HG02763 (cell line): ENCODE measurements around the gene CDC42SE2.
A peak's percentile ranks its signal among the peaks of the same experiment; 100 is the strongest.
"Not testable (repeated sequence)": the region's sequence is repeated elsewhere in the genome, so short reads cannot be mapped to it uniquely, and the experiment has no call there.

ENCODE experiments used
- ATAC-seq: cut with Tn5 transposase; IDR thresholded peaks from one replicate; pipeline ENCODE4 v1.9.1; 2021; ENCODE audit warnings: mild to moderate bottlenecking, moderate library complexity; ENCODE audit not compliant: unreplicated experiment

The CDC42SE2 gene

DNA sequence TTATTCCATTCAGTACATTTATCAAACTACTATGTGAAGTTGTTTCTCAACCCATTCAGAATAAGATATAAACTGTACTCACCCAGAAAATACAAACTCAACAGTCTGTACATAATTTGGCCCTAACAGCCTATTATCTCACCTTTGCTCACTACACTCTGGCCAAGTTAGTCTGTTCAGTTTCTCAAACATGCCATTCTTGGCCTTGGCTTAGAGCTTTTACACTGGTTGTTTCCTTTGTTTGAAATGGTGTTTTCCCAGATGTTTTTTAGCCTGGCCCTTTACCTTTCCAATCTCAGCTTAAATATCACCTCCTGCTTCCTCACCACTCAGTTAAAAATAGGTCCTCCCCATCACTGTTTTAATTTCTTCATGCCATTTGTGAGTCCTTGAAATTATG is 13.6 kb downstream of the CDC42SE2 start:
- no peak for ATAC-seq

DNA sequence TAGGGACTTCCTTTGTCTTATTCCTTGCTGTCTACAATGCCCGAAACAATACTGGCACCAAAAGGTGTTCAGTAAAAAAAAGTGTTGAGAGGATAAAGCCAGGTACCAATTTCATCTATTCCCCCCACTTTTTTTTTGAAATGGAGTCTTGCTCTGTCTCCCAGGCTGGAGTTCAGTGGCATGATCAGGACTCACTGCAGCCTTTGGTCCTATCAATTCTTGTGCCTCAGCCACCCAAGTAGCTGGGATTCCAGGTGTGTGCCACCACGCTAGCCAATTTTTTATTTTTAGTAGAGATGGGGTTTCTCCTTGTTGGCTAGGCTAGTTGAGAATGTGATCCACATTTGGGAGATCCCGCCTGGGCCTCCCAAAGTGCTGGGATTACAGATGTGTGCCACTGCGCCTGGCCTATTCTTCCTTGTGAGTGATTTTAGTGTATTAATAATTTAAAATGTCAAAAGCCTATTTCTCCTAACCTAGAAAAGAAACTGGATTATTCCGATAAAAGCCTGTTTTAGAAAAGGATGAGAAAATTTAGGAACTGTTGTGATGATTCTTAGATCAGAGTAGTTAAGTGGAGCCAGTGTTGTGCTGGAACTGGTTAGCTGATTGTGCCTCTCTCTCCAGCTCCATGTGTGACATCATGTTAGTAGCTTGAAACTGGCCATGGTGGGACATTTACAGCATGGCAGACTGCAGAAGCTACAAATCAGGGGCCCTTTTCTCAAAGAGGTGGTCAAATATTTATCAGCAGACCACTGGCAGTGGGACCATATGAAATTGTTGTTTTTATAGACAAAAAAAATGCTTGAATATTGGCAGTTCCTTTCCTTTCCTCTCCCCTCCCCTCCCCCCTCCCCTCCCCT is 14.3 kb downstream of the CDC42SE2 start:
- ATAC-seq: no peak

DNA sequence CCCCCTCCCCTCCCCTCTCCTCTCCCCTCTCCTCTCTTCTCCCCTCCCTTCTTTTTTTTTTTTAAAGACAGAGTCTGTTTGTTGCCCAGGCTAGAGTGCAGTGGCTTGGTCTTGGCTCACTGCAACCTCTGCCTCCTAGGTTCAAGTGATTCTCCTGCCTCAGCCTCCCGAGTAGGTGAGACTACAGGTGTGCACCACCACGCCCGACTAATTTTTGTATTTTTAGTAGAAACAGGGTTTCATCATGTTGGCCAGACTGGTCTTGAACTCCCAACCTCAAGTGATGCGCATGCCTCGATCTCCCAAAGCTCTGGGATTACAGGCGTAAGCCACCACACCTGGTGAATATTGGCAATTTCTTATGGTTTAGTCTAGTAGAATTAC is 14.9 kb downstream of the CDC42SE2 start:
- ATAC-seq: not testable (repeated sequence)

DNA sequence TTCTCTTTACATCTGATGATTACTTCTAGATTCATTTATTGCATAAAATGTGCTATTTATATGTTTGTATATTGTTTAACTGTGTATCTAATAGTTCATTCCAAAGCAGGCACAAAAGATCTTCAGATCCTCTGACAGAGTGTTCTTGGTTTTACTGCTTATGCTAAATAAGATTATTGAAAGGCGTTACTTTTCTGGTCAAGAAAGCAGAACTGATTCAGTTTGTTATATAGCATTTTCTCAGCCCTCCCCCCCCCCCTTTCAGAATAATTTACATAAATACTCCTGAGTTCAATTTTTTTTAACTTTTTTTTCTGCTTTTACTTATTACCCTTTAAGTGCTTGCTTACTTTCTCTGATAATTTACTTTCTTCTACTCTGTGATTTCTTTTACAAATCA is 15.4 kb downstream of the CDC42SE2 start:
- peak; percentile 31 for ATAC-seq

DNA sequence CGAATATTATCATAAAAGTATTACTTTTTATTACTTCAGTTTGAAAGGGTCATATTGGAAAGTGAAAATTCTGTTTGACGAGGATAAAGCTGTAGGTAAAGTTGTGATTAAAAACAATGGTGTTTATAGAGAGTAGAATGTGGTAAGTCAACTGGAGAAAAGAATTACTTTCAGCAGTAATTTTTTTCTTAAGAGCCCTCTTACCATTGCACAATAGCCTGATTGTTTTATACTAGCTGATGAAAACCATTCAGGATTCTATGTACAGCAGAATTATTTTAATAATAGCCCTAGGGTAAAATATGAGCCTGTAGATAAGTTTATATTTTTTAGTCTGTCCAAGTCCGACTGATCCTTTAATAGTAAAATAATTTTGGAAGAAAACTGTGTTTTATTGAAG is 16.6 kb downstream of the CDC42SE2 start:
- no peak for ATAC-seq

DNA sequence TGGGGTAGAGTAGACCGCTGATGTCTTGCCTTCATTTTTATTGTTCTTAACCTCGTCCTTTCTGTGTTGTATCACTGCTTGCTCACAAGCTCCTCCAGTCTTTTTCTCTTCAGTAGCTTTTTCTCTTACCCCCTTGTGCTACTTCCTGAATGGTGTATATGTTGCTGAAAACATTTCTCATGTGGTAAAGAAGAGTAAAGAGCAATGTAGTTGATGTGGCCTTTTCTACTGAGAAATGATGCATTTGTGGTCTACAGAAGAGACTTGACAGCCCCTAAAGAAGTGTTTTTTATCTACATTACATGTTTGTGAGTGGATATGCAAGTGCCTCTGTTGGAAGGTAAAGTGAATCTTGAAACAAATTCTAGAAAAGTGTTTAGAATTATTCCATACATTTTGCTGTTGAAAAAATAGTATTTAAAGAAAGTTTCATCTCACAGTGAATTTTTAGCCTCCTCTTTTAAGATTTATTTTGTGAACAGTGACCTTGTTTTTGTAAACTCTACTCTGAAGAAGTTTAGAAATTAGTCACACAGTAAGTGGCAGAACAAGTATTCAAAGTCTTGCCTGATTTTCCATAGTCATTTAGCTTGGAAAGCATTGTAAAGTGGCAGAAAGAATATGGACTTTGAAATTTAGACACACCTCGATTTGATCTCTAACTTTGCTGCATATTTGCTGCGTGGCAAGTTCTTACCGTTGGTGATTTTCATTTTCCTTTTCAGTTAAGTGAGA is 17.4 kb downstream of the CDC42SE2 start:
- no peak for ATAC-seq

DNA sequence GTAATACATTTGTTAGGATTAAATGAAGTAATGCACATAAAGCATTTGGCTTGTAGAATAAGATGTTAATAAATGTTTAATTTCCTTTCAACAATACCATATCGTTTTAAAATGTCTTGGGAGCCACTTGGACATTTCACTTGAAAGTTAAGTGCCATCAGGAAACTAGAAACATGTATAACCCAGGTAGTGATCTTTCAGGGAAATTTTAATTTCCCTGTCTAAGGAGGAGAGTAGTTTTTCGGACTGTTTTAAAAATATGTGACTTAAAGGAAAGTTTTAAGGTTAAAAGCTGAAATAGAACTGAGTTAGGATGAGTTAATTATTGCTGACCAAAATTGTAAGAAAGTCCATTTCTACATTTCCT is 18.0 kb downstream of the CDC42SE2 start:
- ATAC-seq: no peak

DNA sequence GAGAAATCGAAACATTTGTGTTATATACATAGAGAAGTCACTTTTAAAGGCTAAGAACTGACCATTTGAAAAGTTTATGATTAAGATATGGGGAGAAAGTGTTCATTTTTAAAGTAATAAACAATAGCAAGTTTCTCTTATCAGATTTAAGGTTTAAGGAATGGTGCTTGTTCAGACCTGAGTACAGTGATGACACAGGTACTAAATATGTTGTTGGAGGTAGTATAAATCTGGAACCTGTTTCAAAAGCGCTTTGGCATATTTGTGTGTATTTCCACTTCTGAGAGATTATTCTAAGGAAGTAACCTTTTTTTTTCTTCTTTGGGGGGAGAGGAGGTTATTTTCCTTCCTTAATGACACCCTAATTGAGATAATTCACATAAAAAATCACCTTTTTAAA is 18.4 kb downstream of the CDC42SE2 start:
- ATAC-seq: no peak

DNA sequence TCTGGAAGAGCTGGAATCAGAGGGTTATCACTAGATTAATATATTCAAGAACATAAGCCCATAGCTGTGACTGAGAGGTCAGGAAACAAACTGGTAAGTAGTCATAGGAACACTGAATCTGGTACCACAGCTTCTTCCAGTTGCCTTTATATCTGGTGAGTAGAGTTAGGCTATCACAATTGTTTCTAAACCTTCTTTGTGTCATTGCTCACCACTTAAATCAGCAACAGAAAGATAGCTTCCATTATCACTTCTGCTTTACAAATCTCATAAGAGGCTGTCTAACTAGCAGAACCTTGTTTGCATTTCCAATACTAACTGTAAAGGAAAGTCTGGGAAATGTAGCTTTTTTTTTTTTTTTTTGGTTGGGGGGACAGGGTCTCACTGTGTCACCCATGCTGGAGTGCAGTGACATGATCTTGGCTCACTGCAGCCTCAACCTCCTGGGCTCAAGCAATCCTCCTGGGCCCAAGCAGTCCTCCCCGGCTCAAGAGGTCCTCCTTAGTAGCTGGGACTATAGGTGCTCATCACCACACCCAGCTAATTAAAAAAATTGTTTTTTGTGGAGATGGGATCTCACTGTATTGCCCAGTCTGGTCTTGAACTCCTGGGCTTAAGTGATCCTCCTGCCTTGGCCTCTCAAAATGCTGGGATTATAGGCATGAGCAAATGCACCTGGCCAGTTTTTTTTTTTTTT is 22.0 kb downstream of the CDC42SE2 start:
- ATAC-seq: no peak

DNA sequence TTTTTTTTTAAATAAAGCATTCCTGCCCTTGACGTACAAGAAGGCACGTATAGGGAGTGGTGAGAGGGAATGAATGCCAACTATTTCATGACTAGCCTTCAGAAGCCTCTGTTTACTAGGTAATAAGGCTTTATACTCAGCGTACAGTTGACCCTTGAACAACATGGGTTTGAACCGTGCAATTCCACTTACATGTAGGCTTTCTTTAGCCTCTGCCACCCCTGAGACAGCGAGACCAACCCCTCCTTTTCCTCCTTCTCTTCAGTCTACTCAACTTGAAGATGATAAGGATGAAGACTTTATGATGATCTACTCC is 22.5 kb downstream of the CDC42SE2 start:
- ATAC-seq: no peak

DNA sequence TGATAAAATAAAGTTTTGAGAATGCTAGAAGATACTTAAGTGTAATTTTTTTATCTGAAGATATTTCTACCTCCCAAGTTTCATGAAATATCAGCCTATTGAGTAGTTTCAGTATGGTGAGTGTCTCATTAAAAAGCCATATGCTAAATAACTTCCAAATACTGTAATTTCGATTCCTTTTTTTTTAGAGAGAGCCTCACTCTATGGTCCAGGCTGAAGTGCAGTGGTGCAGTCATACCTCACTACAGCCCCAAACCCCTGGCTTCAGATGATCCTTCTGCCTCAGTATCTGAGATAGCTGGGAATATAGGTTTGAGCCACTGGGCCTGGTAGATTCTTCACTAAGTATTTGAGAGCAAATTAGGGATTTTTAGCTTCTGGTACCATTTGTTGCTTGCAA is 24.5 kb downstream of the CDC42SE2 start:
- ATAC-seq: no peak

DNA sequence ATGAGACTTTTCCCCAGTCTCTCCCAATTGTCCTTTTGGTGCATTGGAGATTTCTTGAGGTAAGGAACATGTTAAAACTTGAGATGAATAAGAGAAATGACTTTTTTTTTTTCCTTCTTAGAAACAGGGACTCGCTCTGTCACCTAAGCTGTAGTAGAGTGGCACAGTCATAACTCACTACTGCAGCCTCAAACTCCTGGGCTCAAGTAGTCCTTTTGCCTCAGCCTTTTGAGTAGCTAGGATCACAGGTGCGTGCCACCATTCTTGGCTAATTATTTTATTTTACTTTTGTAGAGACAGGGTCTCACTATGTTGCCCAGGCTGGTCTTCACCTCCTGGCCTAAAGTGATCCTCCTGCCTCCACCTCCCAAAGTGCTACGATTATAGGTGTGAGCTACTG is 25.9 kb downstream of the CDC42SE2 start:
- peak; percentile 38 for ATAC-seq

DNA sequence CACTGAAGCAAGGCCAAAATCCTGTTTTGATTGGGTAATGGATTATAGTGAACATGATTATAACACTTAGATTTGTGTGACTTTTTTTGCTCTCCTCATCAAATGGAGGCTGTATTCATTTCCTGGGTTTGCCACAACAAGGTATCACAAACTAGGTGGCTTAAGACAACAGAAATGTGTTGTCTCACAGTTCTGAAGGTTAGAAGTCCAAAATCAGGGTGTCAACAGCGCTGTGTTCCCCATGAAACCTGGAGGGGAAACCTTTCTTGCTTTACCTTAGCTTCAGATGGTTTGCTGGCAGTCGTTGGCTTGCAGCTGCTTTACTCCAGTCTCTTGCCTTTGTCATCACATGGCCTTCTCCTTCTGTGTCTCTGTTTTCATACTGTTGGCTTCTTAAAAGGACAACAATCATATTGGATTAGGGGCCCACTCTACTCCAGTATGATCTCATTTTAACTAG is 32.4 kb downstream of the CDC42SE2 start:
- ATAC-seq: no peak

DNA sequence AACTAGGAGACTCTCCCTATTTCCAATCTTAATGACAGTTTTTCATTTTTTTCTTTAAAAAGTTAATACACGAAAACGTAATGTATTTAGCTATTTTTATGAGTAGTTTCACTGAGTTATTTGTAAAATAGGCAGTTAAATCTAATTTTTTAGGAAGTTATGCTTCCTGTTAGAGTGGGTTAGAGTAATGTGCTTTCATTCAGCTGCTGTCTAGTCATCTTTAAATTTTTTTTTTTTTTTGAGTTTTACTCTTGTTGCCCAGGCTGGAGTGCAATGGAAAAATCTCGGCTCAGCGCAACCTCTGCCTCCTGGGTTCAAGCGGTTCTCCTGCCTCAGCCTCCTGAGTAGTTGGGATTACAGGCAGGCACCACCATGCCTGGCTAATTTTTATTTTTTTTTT is 34.0 kb downstream of the CDC42SE2 start:
- ATAC-seq: no peak

DNA sequence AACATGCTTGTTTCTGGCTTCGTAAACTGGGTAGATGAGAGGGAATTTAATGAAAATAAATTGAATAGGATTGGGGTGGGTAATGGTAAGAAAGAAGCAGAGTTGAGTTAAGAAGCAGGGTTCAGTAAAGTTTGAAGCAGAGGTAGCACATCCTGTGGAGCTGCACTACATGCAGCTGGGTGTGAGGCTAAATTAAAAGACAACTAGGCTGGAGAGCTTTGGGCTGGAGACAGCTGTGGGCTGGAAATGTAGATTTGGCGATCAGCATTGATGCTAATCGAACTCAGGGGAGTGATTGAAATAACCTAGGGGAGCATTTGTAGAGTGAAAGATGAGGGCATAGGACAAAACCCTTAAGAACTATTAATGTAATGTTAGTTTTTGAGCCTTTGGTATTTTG is 35.6 kb downstream of the CDC42SE2 start:
- ATAC-seq: no peak

DNA sequence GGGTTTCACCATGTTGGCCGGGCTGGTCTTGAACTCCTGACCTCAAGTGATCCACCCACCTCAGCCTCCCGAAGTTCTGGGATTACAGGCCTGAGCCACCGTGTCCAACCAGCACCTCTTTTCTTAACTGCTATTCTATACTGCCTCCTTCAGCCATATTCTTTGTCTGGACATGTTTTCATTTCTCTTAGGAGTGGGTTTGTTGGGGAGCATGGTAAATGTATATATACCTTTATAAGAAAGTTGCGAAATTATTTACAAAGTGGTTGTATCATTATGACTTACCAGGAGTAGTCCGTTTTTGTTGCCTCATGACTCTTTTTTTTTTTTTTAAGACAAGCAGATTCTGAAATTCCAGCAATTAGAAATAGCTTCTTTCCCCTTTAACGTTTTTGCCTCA is 38.7 kb downstream of the CDC42SE2 start:
- ATAC-seq: no peak

DNA sequence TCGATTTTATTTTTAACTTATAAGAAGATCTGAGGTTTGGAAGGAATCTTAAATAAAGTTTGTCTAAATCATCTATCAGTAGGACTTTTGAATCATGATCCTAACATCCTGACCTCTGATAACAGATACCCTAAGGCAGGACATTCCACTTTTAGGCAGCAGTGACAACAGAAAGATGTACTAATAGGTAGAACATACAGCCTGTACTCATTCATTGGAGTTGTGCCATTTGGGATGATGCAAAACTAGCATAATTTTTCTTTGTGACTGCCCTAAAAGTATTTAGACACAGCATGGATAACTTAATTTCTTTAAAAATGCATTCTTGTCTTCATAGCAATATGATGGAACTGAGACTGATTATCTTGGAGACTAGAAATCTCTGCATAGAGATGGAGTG is 39.7 kb downstream of the CDC42SE2 start:
- no peak for ATAC-seq

DNA sequence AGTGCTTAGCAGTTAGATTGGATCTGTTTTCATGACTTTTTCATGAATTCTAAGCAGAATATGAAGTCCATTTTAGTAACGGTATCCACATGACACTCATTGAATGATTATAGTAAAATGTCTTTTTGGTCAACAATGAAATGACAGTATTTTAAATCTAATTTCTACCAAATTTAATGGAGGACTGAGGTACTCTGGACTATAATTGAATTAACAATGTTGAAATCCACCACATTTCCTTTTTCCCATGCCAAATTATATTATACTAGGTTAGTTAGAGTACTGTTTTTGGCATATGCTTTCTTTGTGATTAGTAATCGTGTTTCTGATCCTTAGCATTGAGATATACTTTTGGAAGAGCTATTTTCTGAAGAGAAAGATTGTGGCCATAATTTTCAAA is 40.6 kb downstream of the CDC42SE2 start:
- ATAC-seq: no peak

DNA sequence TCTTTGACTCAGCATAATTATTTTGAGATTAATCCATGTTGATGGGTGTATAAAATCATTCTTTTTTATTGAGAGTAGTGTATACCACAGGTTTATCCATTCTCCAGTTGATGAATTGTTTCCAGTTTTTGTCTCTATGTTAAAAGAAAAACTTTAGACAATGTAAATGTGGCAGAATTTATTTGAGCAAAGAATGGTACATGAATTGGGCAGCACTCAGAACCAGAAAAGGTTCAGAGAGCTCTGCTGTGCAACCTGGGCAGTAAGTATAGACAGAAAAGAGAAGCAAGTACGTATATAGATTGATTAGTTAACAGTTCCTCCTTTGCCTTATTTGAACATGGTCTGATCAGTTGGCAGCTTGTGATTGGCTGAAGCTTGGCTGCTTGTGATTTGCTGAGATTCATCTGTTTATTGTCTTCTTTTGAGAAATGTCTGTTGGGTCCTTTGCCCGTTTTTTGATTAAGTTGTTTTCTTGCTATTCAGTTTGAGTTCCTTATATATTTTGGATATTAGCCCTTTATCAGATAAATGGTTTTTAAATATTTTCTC is 41.4 kb downstream of the CDC42SE2 start:
- ATAC-seq: no peak

DNA sequence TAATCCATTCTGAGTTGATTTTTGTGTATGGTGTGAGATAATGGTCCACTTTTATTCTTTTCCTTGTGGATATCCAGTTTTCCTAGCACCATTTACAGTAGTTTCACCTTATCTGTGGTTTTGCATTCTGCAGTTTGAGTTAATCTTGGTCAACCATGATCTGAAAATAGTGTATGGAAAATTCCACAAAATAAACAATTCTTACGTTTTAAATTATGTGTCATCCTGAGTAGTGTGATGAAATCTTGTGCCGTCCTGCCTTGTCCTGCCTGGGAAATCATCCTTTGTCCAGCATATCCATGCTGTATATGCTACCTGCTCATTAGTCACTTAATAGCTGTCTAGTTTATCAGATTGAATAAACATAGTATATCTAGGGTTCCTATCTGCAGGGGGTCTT is 42.1 kb downstream of the CDC42SE2 start:
- no peak for ATAC-seq

DNA sequence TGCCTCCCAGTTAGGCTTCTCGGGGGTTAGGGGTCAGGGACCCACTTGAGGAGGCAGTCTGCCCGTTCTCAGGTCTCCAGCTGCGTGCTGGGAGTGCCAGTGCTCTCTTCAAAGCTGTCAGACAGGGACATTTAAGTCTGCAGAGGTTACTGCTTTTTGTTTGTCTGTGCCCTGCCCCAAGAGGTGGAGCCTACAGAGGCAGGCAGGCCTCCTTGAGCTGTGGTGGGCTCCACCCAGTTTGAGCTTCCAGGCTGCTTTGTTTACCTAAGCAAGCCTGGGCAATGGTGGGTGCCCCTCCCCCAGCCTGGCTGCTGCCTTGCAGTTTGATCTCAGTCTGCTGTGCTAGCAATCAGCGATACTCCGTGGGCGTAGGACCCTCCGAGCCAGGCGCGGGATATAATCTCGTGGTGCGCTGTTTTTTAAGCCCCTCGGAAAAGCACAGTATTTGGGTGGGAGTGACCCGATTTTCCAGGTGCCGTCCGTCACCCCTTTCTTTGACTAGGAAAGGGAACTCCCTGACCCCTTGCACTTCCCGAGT is 48.5 kb downstream of the CDC42SE2 start:
- ATAC-seq: not testable (repeated sequence)
